GM21390 (cell line): ENCODE results near the gene IFT88.

Experiments
- ATAC-seq: cut with Tn5 transposase; IDR thresholded peaks from one replicate; pipeline ENCODE4 v1.9.1; 2021; ENCODE audit not compliant: unreplicated experiment

IFT88 gene

GRCh38 chr13:20565115-20565736 is 1.7 kb upstream of the IFT88 start:
- no peak for ATAC-seq

GRCh38 chr13:20566468-20566897 is 474 bp upstream of the IFT88 start:
- peak; percentile 41 for ATAC-seq

- ATAC-seq, result no peak
Observed at GRCh38 chr13:20567881-20568528, 1.0 kb downstream of the IFT88 start.

GRCh38 chr13:20570517-20570916 is 3.6 kb downstream of the IFT88 start:
- ATAC-seq, result no peak

GRCh38 chr13:20571676-20572075 is 4.7 kb downstream of the IFT88 start:
- ATAC-seq, result no peak

GRCh38 chr13:20573186-20573585 is 6.2 kb downstream of the IFT88 start:
- no peak for ATAC-seq

- ATAC-seq, result no peak
Observed at GRCh38 chr13:20573636-20574035, 6.7 kb downstream of the IFT88 start.

- ATAC-seq, result no peak
Observed at GRCh38 chr13:20579191-20579590, 12.2 kb downstream of the IFT88 start.

- no peak for ATAC-seq
Observed at GRCh38 chr13:20580257-20580656, 13.3 kb downstream of the IFT88 start.

- ATAC-seq, result no peak
Observed at GRCh38 chr13:20582026-20582425, 15.1 kb downstream of the IFT88 start.

- ATAC-seq, result no peak
Observed at GRCh38 chr13:20583803-20584293, 16.9 kb downstream of the IFT88 start.

GRCh38 chr13:20585371-20585770 is 18.4 kb downstream of the IFT88 start:
- ATAC-seq, result no peak

GRCh38 chr13:20588529-20589110 is 21.7 kb downstream of the IFT88 start:
- no peak for ATAC-seq

- no peak for ATAC-seq
Observed at GRCh38 chr13:20590561-20590960, 23.6 kb downstream of the IFT88 start.

- ATAC-seq, result no peak
Observed at GRCh38 chr13:20592606-20593005, 25.6 kb downstream of the IFT88 start.

GRCh38 chr13:20594280-20594679 is 27.3 kb downstream of the IFT88 start:
- no peak for ATAC-seq

- ATAC-seq, result no peak
Observed at GRCh38 chr13:20607015-20607414, 40.1 kb downstream of the IFT88 start.

- ATAC-seq, result no peak
Observed at GRCh38 chr13:20608438-20609020, 41.6 kb downstream of the IFT88 start.

- ATAC-seq, result no peak
Observed at GRCh38 chr13:20609145-20609544, 42.2 kb downstream of the IFT88 start.

GRCh38 chr13:20610006-20610405 is 43.0 kb downstream of the IFT88 start:
- no peak for ATAC-seq

GRCh38 chr13:20616059-20616797 is 49.3 kb downstream of the IFT88 start:
- ATAC-seq, result no peak
